OCI-LY7 (cell line): ENCODE data around the gene RPE.

Source experiments
- EZH2phosphoT487 ChIP-seq: fragments of 200-600 bp; sonication (generic); IDR thresholded peaks from 2 replicates; pipeline ENCODE4 v1.6.1; 2018; ENCODE audit warnings: low read depth, borderline replicate concordance, mild to moderate bottlenecking, mixed run types, antibody characterized with exemption, low read length, moderate library complexity, mixed read lengths
- TF ChIP-seq, protein P1 (sequence below): fragments of 200-600 bp; sonication (generic); conservative IDR thresholded peaks from 2 replicates; pipeline ENCODE4 v1.5.1; 2014; ENCODE audit warnings: mild to moderate bottlenecking, antibody characterized with exemption, low read length, moderate library complexity, mixed read lengths

DNA sequence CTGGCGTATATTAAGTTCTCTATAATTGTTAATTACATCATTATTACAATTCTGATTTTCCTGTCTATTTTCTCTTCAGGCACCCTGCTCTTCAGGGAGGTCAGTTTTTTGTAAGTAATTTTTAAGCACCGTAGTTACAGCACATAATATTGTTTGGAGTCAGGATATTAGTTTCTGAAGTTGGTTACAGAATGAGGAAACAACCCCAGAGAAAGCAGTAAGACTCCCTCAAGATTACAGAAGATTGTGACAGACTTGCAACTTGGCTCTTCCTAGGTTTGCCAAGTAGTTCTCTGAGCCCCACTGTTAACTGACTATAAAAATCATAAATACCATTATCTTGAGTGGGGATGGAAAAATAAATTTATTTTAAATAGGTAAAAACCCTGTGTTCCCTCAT is 921 bp downstream of the RPE start:
- TF ChIP-seq, protein P1, sequence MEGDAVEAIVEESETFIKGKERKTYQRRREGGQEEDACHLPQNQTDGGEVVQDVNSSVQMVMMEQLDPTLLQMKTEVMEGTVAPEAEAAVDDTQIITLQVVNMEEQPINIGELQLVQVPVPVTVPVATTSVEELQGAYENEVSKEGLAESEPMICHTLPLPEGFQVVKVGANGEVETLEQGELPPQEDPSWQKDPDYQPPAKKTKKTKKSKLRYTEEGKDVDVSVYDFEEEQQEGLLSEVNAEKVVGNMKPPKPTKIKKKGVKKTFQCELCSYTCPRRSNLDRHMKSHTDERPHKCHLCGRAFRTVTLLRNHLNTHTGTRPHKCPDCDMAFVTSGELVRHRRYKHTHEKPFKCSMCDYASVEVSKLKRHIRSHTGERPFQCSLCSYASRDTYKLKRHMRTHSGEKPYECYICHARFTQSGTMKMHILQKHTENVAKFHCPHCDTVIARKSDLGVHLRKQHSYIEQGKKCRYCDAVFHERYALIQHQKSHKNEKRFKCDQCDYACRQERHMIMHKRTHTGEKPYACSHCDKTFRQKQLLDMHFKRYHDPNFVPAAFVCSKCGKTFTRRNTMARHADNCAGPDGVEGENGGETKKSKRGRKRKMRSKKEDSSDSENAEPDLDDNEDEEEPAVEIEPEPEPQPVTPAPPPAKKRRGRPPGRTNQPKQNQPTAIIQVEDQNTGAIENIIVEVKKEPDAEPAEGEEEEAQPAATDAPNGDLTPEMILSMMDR: no peak
- no peak for TF ChIP-seq EZH2phosphoT487
